ENCODE data around the gene NEK7.

Gene NEK7

GRCh38 chr1:198153103-198153502, 3.7 kb upstream of the NEK7 start:
- in situ Hi-C loops (cut with HindIII; ENCODE audit: low sequenced_read_pairs) = no loop called here
- no peak for TF ChIP-seq CTCF (IDR thresholded peaks at IDR 0.05; ENCODE audit: low read depth, low read length, missing control alignments)
- H3K4me3 ChIP-seq (ENCODE audit: low read depth, low read length) = no peak overlapping the region
- DNase-seq (ENCODE audit: low read depth) = peak; percentile 94

GRCh38 chr1:198153804-198154203, 3.0 kb upstream of the NEK7 start:
- in situ Hi-C loops (cut with HindIII; ENCODE audit: low sequenced_read_pairs) = no loop called here
- no peak overlapping the region for H3K4me3 ChIP-seq (ENCODE audit: low read depth, low read length)
- TF ChIP-seq CTCF (IDR thresholded peaks at IDR 0.05; ENCODE audit: low read depth, low read length, missing control alignments) = no peak
- DNase-seq (ENCODE audit: low read depth) = peak; percentile 74

DNA sequence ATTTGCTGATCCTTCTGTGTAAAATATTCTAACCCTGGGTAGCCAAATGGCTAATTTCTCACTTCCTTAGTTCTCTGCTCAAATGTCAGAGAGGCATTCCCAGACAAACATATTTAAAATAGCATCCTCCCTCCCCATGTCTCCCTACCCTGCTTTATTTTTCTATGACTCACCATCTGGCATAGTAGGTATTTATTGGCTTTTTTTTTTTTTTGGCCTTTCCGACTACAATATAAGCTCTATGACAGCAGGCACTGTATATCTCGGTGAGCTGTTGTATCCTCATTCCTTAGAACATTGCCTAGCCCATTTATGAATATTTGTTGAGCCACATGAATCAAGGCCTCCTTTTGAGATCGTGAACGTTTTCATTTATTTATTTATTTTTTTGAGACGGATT, 1.5 kb upstream of the NEK7 start:
- in situ Hi-C loops (cut with HindIII; ENCODE audit: low sequenced_read_pairs) = no loop called here
- no peak overlapping the region for H3K4me3 ChIP-seq (ENCODE audit: low read depth, low read length)
- peak; percentile 54 for DNase-seq (ENCODE audit: low read depth)
- TF ChIP-seq CTCF (IDR thresholded peaks at IDR 0.05; ENCODE audit: low read depth, low read length, missing control alignments) = no peak

DNA sequence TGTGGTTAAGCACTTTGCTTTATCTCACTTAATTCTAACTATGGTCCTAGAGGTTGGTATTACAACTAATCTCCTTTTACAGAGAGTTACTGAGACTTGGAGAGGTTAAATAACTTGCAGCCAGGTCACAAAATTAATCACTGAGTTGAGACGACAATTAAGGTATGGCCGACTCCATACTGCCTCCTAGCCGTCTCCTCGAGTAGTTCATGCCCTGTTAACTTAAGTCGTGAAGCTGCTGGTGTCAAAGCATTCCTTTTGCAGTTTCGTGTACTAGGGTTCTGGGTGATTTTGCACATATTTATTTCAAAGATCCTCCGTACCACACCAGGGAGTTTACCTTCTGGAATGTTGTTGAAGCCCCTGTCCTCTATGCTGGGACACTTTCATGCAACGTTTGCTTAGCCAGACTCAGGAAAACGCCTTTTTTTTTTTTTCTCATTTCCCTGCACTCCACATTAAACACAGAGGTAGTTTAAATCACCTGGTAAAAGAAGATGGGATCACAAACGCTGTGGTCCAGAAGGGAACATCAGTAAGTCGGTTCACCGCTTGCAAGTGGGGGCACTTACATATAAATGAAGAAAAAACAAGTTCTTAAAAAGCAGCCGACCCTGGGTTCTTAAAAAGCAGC, 570 bp upstream of the NEK7 start:
- H3K4me3 ChIP-seq (ENCODE audit: low read depth, low read length) = peak overlapping the region; percentile 84
- in situ Hi-C loops (cut with HindIII; ENCODE audit: low sequenced_read_pairs) = no loop called here
- TF ChIP-seq CTCF (IDR thresholded peaks at IDR 0.05; ENCODE audit: low read depth, low read length, missing control alignments) = peak; percentile 75
- DNase-seq (ENCODE audit: low read depth) = no peak

DNA sequence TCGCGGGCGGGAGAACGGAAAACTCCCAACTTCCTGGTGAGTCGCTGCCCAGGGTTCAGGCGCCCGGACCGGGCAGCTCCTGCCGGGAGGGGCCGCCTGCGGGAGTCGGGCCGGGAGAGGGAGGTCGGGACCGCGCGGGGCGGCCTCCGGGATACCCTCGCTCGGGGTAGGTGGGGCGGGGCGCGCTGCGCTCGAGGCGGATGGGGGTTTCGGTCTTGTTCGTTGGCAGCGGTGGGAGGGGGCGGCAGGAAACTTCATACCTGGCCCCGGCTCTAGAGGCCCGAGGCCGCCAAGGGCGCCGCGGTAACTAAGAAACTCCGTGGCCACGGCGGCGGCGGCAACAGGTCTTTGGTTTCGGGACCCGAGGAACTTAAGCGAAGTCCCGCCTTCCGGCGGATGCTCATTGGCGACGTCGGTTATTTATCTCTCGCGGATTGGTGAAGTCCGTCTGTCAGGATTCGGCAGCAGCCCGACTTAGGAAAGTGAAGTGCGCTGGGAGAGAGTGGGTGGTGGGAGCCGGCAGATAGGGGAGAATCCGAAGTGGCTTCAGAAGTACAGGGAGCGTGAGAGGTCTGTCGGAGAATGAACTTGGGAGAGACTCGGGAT, 546 bp downstream of the NEK7 start:
- in situ Hi-C loops (cut with HindIII; ENCODE audit: low sequenced_read_pairs) = no loop called here
- DNase-seq (ENCODE audit: low read depth) = peak; percentile 88
- TF ChIP-seq CTCF (IDR thresholded peaks at IDR 0.05; ENCODE audit: low read depth, low read length, missing control alignments) = no peak
- H3K4me3 ChIP-seq (ENCODE audit: low read depth, low read length) = peak overlapping the region; percentile 84

DNA sequence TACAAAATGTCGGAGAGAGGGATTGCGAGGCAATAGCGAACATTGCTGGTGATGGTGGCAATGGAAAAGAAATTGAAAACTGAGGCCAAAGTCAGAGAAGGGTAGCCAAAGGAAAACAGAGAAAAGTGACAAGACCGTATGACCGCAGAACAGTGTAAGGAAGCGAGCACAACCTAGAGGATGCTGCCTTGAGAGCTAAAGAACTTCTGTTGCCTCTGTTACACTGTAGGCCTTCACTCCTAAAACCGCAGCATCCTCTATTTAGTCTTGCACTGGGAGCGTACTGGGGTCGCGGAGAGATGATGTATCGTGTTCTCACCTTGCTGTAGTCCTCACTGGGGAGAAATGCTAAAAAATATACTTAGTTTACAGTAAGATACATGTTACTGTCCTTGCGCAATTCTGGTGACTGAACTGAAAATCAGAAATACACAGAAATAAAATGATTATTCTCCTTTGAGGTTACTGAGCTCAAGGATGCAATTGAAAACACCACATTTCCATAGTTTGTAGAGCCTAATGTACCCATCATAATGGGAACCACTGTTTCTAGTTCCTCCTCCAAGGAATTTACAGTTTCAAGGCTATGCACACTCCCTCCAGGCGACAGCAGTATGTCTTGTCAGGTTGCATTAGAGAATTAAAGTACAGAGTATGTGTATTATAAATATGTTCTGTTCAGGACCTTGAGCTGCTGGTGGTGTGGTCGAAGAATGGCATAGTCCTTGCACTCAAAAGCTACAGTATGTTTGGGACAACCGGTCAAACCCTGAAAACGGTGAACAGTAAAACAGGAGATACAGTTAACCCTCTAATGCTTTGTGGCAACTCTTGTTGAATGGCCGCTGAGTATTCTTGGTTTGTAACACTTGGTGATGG, 1.3 kb downstream of the NEK7 start:
- H3K4me3 ChIP-seq (ENCODE audit: low read depth, low read length) = peak overlapping the region; percentile 84
- no peak for TF ChIP-seq CTCF (IDR thresholded peaks at IDR 0.05; ENCODE audit: low read depth, low read length, missing control alignments)
- in situ Hi-C loops (cut with HindIII; ENCODE audit: low sequenced_read_pairs) = no loop called here
- no peak for DNase-seq (ENCODE audit: low read depth)
